ENCODE results near the gene DEPDC5.

The DEPDC5 gene

DNA sequence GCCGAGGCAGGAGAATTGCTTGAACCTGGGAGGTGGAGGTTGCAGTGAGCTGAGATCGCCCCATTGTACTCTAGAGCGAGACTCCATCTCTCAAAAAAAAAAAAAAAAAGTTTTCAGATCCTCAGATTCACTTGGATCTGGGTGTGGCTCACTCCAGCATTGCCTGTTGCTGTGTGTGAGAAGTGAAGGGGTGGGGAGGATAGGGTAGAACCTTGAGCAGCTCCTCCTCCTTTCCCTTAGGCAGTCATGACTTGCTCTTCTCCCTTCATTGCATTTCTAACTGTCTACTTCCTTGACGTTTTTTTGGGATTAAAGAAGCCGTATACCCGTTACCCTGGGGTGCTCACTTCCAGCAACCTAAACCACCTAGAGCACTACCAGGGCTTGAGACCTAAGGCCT, 127.4 kb downstream of the DEPDC5 start:
- no peak overlapping the region for H3K9ac ChIP-seq (ENCODE audit: low read length)
- no peak overlapping the region for H3K27ac ChIP-seq (ENCODE audit: low read depth, low read length)
- no peaks in the 10 kb centered on the region for H3K79me2 ChIP-seq (ENCODE audit: control insufficient read depth, insufficient read depth, low read length)
- peaks cover 2% of the 10 kb centered on the region for H3K36me3 ChIP-seq (ENCODE audit: control insufficient read depth, insufficient read depth, low read length)
- no peaks in the 10 kb centered on the region for H3K4me1 ChIP-seq (ENCODE audit: control insufficient read depth, low read depth, low read length)
- H3K4me3 ChIP-seq (ENCODE audit: low read length): no peak overlapping the region
- no peak overlapping the region for H2BK5ac ChIP-seq (ENCODE audit: low read length)
- no peak overlapping the region for H3K4ac ChIP-seq (ENCODE audit: low read depth, low read length)
- WGBS (ENCODE audit: extremely low coverage, insufficient coverage, low lambda C conversion rate): no CpG with 5 or more reads among the region's 6 CpGs
- no peak overlapping the region for H3K23ac ChIP-seq (ENCODE audit: low read length)
- no peak overlapping the region for H2BK120ac ChIP-seq (ENCODE audit: low read depth, low read length)
- no peak overlapping the region for H3K18ac ChIP-seq (ENCODE audit: low read length)
- H3K27me3 ChIP-seq (ENCODE audit: insufficient read depth, low read length, poor library complexity): no peaks in the 10 kb centered on the region
- no peak overlapping the region for H2BK15ac ChIP-seq (replicated peaks; ENCODE audit: low read depth)
- no peak for DNase-seq
- no peaks in the 10 kb centered on the region for H3K79me1 ChIP-seq (ENCODE audit: low read length)
- H3K4me2 ChIP-seq (ENCODE audit: low read length): no peak overlapping the region
- no peak overlapping the region for H3K56ac ChIP-seq (ENCODE audit: low read length)
- no peak overlapping the region for H4K8ac ChIP-seq (ENCODE audit: low read depth, low read length)
- no peak overlapping the region for H4K5ac ChIP-seq (ENCODE audit: low read length)
- H2AK5ac ChIP-seq (ENCODE audit: low read length): no peak overlapping the region

DNA sequence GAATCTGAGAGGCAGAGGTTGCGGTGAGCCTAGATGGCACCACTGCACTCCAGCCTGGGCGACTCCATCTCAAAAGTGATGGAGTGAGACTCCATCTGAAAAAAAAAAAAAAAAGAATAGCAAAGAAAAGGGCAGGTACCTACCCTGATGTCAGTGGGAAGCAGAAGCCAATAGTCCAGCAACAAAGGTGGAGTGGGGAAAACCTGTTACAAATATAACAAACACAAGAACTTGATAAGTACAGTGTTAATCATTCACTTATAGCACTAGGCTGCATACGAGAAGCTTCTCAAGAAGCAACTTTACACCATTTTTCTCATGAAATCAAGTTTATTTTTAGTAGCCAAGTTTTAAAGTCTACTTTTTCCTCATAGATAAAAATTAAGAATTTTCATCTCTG, 128.0 kb downstream of the DEPDC5 start:
- no peak overlapping the region for H3K27ac ChIP-seq (ENCODE audit: low read depth, low read length)
- H3K4me2 ChIP-seq (ENCODE audit: low read length): no peak overlapping the region
- H3K4me3 ChIP-seq (ENCODE audit: low read length): no peak overlapping the region
- no peak overlapping the region for H4K8ac ChIP-seq (ENCODE audit: low read depth, low read length)
- peaks cover 2% of the 10 kb centered on the region for H3K36me3 ChIP-seq (ENCODE audit: control insufficient read depth, insufficient read depth, low read length)
- no peak overlapping the region for H2BK120ac ChIP-seq (ENCODE audit: low read depth, low read length)
- no peak overlapping the region for H2BK15ac ChIP-seq (replicated peaks; ENCODE audit: low read depth)
- no peaks in the 10 kb centered on the region for H3K4me1 ChIP-seq (ENCODE audit: control insufficient read depth, low read depth, low read length)
- no peak overlapping the region for H3K4ac ChIP-seq (ENCODE audit: low read depth, low read length)
- H3K27me3 ChIP-seq (ENCODE audit: insufficient read depth, low read length, poor library complexity): no peaks in the 10 kb centered on the region
- H2AK5ac ChIP-seq (ENCODE audit: low read length): no peak overlapping the region
- H4K5ac ChIP-seq (ENCODE audit: low read length): no peak overlapping the region
- H3K79me2 ChIP-seq (ENCODE audit: control insufficient read depth, insufficient read depth, low read length): no peaks in the 10 kb centered on the region
- H3K23ac ChIP-seq (ENCODE audit: low read length): no peak overlapping the region
- H3K9ac ChIP-seq (ENCODE audit: low read length): no peak overlapping the region
- no peak for DNase-seq
- H2BK5ac ChIP-seq (ENCODE audit: low read length): no peak overlapping the region
- no peaks in the 10 kb centered on the region for H3K79me1 ChIP-seq (ENCODE audit: low read length)
- H3K56ac ChIP-seq (ENCODE audit: low read length): no peak overlapping the region
- no CpG with 5 or more reads among the region's 3 CpGs for WGBS (ENCODE audit: extremely low coverage, insufficient coverage, low lambda C conversion rate)
- H3K18ac ChIP-seq (ENCODE audit: low read length): no peak overlapping the region

DNA sequence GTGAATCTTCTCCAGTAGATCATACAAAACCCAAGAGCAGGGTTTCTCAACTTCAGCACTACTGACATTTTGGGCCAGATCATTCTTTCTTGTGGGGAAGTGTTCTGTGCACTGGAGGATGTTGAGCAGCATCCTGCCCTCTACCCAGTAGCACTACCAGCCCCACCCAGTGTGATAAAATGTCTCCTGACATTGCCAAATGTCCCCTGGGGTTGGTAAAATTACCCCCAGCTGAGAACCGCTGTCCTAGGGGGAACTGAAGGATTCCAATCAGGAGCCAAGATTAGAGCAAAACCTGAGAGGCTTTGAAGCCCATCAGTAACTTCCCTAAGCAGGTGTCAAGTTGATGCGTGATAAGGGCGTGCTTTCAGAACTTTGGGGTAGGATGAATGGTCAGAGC, 129.2 kb downstream of the DEPDC5 start:
- no peak overlapping the region for H3K56ac ChIP-seq (ENCODE audit: low read length)
- peaks cover 2% of the 10 kb centered on the region for H3K36me3 ChIP-seq (ENCODE audit: control insufficient read depth, insufficient read depth, low read length)
- no peak overlapping the region for H2BK5ac ChIP-seq (ENCODE audit: low read length)
- peak; percentile 73 for DNase-seq
- H3K9ac ChIP-seq (ENCODE audit: low read length): no peak overlapping the region
- no peak overlapping the region for H3K18ac ChIP-seq (ENCODE audit: low read length)
- no peaks in the 10 kb centered on the region for H3K79me1 ChIP-seq (ENCODE audit: low read length)
- no peak overlapping the region for H3K4me2 ChIP-seq (ENCODE audit: low read length)
- no peak overlapping the region for H2BK15ac ChIP-seq (replicated peaks; ENCODE audit: low read depth)
- WGBS (ENCODE audit: extremely low coverage, insufficient coverage, low lambda C conversion rate): no CpG with 5 or more reads among the region's 3 CpGs
- no peaks in the 10 kb centered on the region for H3K4me1 ChIP-seq (ENCODE audit: control insufficient read depth, low read depth, low read length)
- no peak overlapping the region for H3K4ac ChIP-seq (ENCODE audit: low read depth, low read length)
- no peaks in the 10 kb centered on the region for H3K27me3 ChIP-seq (ENCODE audit: insufficient read depth, low read length, poor library complexity)
- H2BK120ac ChIP-seq (ENCODE audit: low read depth, low read length): no peak overlapping the region
- no peaks in the 10 kb centered on the region for H3K79me2 ChIP-seq (ENCODE audit: control insufficient read depth, insufficient read depth, low read length)
- no peak overlapping the region for H4K8ac ChIP-seq (ENCODE audit: low read depth, low read length)
- no peak overlapping the region for H3K27ac ChIP-seq (ENCODE audit: low read depth, low read length)
- H3K23ac ChIP-seq (ENCODE audit: low read length): no peak overlapping the region
- no peak overlapping the region for H2AK5ac ChIP-seq (ENCODE audit: low read length)
- no peak overlapping the region for H3K4me3 ChIP-seq (ENCODE audit: low read length)
- H4K5ac ChIP-seq (ENCODE audit: low read length): no peak overlapping the region

DNA sequence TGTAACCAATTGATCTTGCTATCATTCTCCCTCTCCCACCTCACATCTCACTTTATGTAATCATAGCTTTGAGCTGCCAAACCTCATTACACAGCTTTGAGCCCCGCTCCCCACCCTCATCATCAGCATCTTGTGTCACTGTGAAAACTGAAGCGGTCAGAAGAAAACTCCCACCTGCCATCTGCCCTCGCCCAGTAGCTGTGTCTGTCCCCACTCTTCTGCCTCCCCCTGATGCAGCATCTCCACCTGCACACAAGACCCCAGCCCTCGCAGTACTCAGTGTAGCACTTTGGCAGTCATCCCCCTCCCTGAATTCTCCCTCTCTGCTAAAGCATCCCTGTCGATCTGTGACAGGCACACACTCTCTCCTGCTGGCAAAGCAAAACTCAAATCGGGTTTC, 130.2 kb downstream of the DEPDC5 start:
- Histone ChIP-seq H3K36me3 (ENCODE audit: control insufficient read depth, insufficient read depth, low read length) (peaks cover 2% of the 10 kb centered on the region), H2BK15ac (replicated peaks; ENCODE audit: low read depth) (no peak overlapping the region), H3K9ac (ENCODE audit: low read length) (no peak overlapping the region), H2AK5ac (ENCODE audit: low read length) (no peak overlapping the region), H3K56ac (ENCODE audit: low read length) (no peak overlapping the region), H3K4me3 (ENCODE audit: low read length) (no peak overlapping the region), H4K8ac (ENCODE audit: low read depth, low read length) (no peak overlapping the region), H3K4me2 (ENCODE audit: low read length) (no peak overlapping the region), H3K27me3 (ENCODE audit: insufficient read depth, low read length, poor library complexity) (no peaks in the 10 kb centered on the region), H3K79me1 (ENCODE audit: low read length) (no peaks in the 10 kb centered on the region), H4K5ac (ENCODE audit: low read length) (no peak overlapping the region), H2BK120ac (ENCODE audit: low read depth, low read length) (no peak overlapping the region), H3K18ac (ENCODE audit: low read length) (no peak overlapping the region), H3K79me2 (ENCODE audit: control insufficient read depth, insufficient read depth, low read length) (no peaks in the 10 kb centered on the region), H3K4ac (ENCODE audit: low read depth, low read length) (no peak overlapping the region), H3K23ac (ENCODE audit: low read length) (no peak overlapping the region), H3K27ac (ENCODE audit: low read depth, low read length) (no peak overlapping the region), H3K4me1 (ENCODE audit: control insufficient read depth, low read depth, low read length) (no peaks in the 10 kb centered on the region), H2BK5ac (ENCODE audit: low read length) (no peak overlapping the region)
- DNase-seq: no peak
- no CpG with 5 or more reads among the region's 6 CpGs for WGBS (ENCODE audit: extremely low coverage, insufficient coverage, low lambda C conversion rate)

DNA sequence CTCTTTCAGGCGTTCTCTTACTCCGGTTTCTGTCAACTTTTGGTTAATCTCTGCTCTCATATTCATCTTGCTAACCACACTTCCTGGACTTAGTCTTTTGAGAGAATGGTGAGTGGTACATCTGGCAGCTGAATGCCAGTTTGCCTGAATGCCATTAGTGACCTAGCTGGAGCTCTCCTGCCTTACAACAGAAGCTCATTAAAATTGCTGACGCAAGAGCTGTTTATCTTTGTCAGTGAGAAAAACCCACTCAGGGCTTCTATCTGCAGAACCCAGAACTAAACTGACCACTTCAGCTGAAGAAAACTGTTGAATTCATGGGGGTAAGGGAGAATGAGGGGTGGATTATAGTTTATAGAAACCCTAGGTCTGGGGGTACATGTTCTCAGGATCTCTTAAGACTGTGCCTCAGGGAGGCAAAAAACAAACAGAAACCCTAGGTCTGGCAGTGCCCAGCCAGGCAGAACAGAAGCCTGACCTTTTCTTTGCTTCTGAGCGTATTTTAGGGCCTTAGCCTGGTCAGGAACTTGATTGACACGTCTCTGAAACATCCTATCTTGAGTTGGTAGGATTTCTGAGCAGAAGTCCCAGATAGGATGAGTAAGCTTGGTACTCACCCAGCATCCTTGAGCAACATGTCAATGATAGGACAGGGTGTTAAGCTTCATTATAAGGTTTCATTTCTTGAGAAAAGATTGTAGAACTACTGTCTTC, 137.7 kb downstream of the DEPDC5 start:
- no peaks in the 10 kb centered on the region for H3K79me2 ChIP-seq (ENCODE audit: control insufficient read depth, insufficient read depth, low read length)
- no peaks in the 10 kb centered on the region for H3K79me1 ChIP-seq (ENCODE audit: low read length)
- H3K4me1 ChIP-seq (ENCODE audit: control insufficient read depth, low read depth, low read length): no peaks in the 10 kb centered on the region
- H3K23ac ChIP-seq (ENCODE audit: low read length): no peak overlapping the region
- H3K4ac ChIP-seq (ENCODE audit: low read depth, low read length): no peak overlapping the region
- H3K56ac ChIP-seq (ENCODE audit: low read length): no peak overlapping the region
- H3K27ac ChIP-seq (ENCODE audit: low read depth, low read length): no peak overlapping the region
- H2BK120ac ChIP-seq (ENCODE audit: low read depth, low read length): no peak overlapping the region
- no peak overlapping the region for H2BK15ac ChIP-seq (replicated peaks; ENCODE audit: low read depth)
- no peak overlapping the region for H2AK5ac ChIP-seq (ENCODE audit: low read length)
- peaks cover 1% of the 10 kb centered on the region for H3K36me3 ChIP-seq (ENCODE audit: control insufficient read depth, insufficient read depth, low read length)
- no peak for DNase-seq
- H4K8ac ChIP-seq (ENCODE audit: low read depth, low read length): no peak overlapping the region
- no peaks in the 10 kb centered on the region for H3K27me3 ChIP-seq (ENCODE audit: insufficient read depth, low read length, poor library complexity)
- WGBS (ENCODE audit: extremely low coverage, insufficient coverage, low lambda C conversion rate): 100% methylated on average over 1 of the region's 5 CpGs
- no peak overlapping the region for H3K4me3 ChIP-seq (ENCODE audit: low read length)
- H4K5ac ChIP-seq (ENCODE audit: low read length): no peak overlapping the region
- H3K4me2 ChIP-seq (ENCODE audit: low read length): no peak overlapping the region
- no peak overlapping the region for H3K9ac ChIP-seq (ENCODE audit: low read length)
- no peak overlapping the region for H2BK5ac ChIP-seq (ENCODE audit: low read length)
- H3K18ac ChIP-seq (ENCODE audit: low read length): no peak overlapping the region

DNA sequence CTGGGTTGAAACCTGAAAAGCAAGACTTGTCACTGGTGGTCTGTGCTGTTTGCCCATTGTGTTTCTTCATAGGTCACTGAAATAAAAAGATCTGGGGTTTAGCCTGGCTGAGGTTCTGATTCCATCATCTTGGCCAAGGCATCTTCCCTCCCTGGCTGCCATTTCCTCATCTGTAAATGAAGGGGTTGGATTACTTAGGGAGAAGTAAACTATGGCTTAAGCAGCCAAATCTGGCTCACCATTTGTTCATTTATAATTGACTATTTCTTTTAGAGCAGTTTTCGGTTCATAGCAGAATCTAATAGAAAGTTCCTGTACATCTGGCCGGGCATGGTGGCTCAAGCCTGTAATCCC, 138.2 kb downstream of the DEPDC5 start:
- H3K4me2 ChIP-seq (ENCODE audit: low read length): no peak overlapping the region
- H3K4me1 ChIP-seq (ENCODE audit: control insufficient read depth, low read depth, low read length): no peaks in the 10 kb centered on the region
- no peaks in the 10 kb centered on the region for H3K79me1 ChIP-seq (ENCODE audit: low read length)
- DNase-seq: no peak
- no peak overlapping the region for H2BK120ac ChIP-seq (ENCODE audit: low read depth, low read length)
- no peak overlapping the region for H2BK5ac ChIP-seq (ENCODE audit: low read length)
- no peak overlapping the region for H4K5ac ChIP-seq (ENCODE audit: low read length)
- no peak overlapping the region for H3K4me3 ChIP-seq (ENCODE audit: low read length)
- no peak overlapping the region for H4K8ac ChIP-seq (ENCODE audit: low read depth, low read length)
- H3K9ac ChIP-seq (ENCODE audit: low read length): no peak overlapping the region
- H3K79me2 ChIP-seq (ENCODE audit: control insufficient read depth, insufficient read depth, low read length): no peaks in the 10 kb centered on the region
- WGBS (ENCODE audit: extremely low coverage, insufficient coverage, low lambda C conversion rate): no CpG with 5 or more reads among the region's 2 CpGs
- H3K23ac ChIP-seq (ENCODE audit: low read length): no peak overlapping the region
- no peak overlapping the region for H3K18ac ChIP-seq (ENCODE audit: low read length)
- H3K27me3 ChIP-seq (ENCODE audit: insufficient read depth, low read length, poor library complexity): no peaks in the 10 kb centered on the region
- H2AK5ac ChIP-seq (ENCODE audit: low read length): no peak overlapping the region
- H3K56ac ChIP-seq (ENCODE audit: low read length): no peak overlapping the region
- no peak overlapping the region for H3K4ac ChIP-seq (ENCODE audit: low read depth, low read length)
- no peak overlapping the region for H3K27ac ChIP-seq (ENCODE audit: low read depth, low read length)
- peaks cover 1% of the 10 kb centered on the region for H3K36me3 ChIP-seq (ENCODE audit: control insufficient read depth, insufficient read depth, low read length)
- no peak overlapping the region for H2BK15ac ChIP-seq (replicated peaks; ENCODE audit: low read depth)
